ENCODE results near the gene CPED1. TPM values are rescaled to one million over a fixed set of nuclear protein-coding genes. Genes with fewer than 3 reads are reported as not detected.

CPED1 gene
- total RNA-seq, 1 experiment from 2014 or later: 0.39 TPM

DNA sequence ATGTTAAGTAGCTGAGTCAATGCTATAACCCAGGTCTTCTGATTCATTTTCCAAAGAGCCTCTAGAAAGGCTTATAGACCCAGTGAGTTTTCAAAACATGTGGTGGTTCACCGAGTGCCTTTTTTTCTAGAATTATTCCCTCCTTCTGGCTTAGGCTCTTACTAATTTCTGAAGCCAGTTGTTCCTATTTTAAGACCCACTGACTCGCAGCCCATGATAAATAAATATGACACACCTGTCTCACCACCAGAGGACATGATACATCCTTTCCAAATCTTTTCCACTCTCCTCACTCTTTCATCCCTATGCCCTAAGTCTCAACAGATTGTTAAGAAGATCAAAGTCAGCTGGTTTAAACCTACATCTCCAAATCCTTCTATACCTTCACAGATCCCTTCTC, 214.3 kb downstream of the CPED1 start:
- no peaks in the 10 kb centered on the region for H3K9me3 ChIP-seq (ENCODE audit: control insufficient read depth, insufficient read depth, low read depth, low read length)
- TF ChIP-seq, protein P1, sequence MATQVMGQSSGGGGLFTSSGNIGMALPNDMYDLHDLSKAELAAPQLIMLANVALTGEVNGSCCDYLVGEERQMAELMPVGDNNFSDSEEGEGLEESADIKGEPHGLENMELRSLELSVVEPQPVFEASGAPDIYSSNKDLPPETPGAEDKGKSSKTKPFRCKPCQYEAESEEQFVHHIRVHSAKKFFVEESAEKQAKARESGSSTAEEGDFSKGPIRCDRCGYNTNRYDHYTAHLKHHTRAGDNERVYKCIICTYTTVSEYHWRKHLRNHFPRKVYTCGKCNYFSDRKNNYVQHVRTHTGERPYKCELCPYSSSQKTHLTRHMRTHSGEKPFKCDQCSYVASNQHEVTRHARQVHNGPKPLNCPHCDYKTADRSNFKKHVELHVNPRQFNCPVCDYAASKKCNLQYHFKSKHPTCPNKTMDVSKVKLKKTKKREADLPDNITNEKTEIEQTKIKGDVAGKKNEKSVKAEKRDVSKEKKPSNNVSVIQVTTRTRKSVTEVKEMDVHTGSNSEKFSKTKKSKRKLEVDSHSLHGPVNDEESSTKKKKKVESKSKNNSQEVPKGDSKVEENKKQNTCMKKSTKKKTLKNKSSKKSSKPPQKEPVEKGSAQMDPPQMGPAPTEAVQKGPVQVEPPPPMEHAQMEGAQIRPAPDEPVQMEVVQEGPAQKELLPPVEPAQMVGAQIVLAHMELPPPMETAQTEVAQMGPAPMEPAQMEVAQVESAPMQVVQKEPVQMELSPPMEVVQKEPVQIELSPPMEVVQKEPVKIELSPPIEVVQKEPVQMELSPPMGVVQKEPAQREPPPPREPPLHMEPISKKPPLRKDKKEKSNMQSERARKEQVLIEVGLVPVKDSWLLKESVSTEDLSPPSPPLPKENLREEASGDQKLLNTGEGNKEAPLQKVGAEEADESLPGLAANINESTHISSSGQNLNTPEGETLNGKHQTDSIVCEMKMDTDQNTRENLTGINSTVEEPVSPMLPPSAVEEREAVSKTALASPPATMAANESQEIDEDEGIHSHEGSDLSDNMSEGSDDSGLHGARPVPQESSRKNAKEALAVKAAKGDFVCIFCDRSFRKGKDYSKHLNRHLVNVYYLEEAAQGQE (IDR thresholded peaks at IDR 0.05; ENCODE audit: insufficient read depth in 1 of 2, low read depth in 2 of 2, low read length in 1 of 2): no peak
- no peak for TF ChIP-seq POLR2AphosphoS5 (IDR thresholded peaks at IDR 0.05; ENCODE audit: low read depth, low read length)
- TF ChIP-seq, protein P2, sequence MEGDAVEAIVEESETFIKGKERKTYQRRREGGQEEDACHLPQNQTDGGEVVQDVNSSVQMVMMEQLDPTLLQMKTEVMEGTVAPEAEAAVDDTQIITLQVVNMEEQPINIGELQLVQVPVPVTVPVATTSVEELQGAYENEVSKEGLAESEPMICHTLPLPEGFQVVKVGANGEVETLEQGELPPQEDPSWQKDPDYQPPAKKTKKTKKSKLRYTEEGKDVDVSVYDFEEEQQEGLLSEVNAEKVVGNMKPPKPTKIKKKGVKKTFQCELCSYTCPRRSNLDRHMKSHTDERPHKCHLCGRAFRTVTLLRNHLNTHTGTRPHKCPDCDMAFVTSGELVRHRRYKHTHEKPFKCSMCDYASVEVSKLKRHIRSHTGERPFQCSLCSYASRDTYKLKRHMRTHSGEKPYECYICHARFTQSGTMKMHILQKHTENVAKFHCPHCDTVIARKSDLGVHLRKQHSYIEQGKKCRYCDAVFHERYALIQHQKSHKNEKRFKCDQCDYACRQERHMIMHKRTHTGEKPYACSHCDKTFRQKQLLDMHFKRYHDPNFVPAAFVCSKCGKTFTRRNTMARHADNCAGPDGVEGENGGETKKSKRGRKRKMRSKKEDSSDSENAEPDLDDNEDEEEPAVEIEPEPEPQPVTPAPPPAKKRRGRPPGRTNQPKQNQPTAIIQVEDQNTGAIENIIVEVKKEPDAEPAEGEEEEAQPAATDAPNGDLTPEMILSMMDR (IDR thresholded peaks at IDR 0.05): no peak
- no peak for TF ChIP-seq TCF7L2 (IDR thresholded peaks at IDR 0.05; ENCODE audit: low read depth, low read length)
- no peak for TF ChIP-seq SIN3A (IDR thresholded peaks at IDR 0.05; ENCODE audit: borderline replicate concordance, insufficient read depth, low read depth, low read length)
- H3K27ac ChIP-seq (ENCODE audit: low read length): no peak overlapping the region
- H3K4me1 ChIP-seq (ENCODE audit: control insufficient read depth, insufficient read depth, low read length): no peaks in the 10 kb centered on the region
- POLR2A ChIA-PET: no interaction called here
- CTCF ChIA-PET: interaction anchor here (0.5 kb wide), 1 partner anchor 121 kb away, joined by 3 read pairs; no protein-coding TSS in a partner anchor
- H3K4me3 ChIP-seq (ENCODE audit: low read depth in 2 of 2, low read length in 2 of 2): no peak overlapping the region
- BruUV-seq (replicated peaks): no TSS peak
- intact Hi-C loops (cut with micrococcal nuclease; ENCODE audit: unreplicated experiment) (no loop called here), in situ Hi-C loops (cut with HindIII; ENCODE audit: low pct_unique_long_range_greater_than_20kb, low sequenced_read_pairs) (no loop called here)
- no peaks in the 10 kb centered on the region for H3K27me3 ChIP-seq (ENCODE audit: control insufficient read depth, insufficient read depth, low read length)
- DNase-seq (ENCODE audit: low read depth, low spot score) (no peak), ATAC-seq (no peak)
- no peaks in the 10 kb centered on the region for H3K36me3 ChIP-seq (ENCODE audit: control insufficient read depth, insufficient read depth, low read length)

DNA sequence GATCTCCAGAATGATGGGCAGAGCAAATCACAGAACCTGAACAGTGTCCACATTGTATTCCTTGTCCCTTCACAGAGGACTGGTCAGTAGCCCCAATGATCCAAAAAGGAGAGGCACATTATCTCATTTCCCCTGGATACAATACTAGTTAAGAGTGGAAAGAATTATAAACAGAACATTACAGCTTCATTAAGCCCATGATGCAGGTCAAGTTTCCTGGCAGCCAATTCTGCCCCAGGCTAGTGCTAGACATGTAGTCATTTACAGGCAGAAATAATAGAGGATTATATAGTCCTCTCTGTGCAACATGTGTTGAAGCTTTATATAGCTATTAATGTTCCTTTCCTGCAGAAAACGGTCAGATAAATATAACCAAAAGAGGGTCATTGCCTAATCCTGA, 216.0 kb downstream of the CPED1 start:
- TF ChIP-seq, protein P1 (IDR thresholded peaks at IDR 0.05; ENCODE audit: insufficient read depth in 1 of 2, low read depth in 2 of 2, low read length in 1 of 2): no peak
- TF ChIP-seq TCF7L2 (IDR thresholded peaks at IDR 0.05; ENCODE audit: low read depth, low read length): no peak
- TF ChIP-seq POLR2AphosphoS5 (IDR thresholded peaks at IDR 0.05; ENCODE audit: low read depth, low read length): no peak
- TF ChIP-seq, protein P2 (IDR thresholded peaks at IDR 0.05): no peak
- no peak for TF ChIP-seq SIN3A (IDR thresholded peaks at IDR 0.05; ENCODE audit: borderline replicate concordance, insufficient read depth, low read depth, low read length)
- ChIA-PET CTCF (no interaction called here), POLR2A (no interaction called here)
- Histone ChIP-seq H3K4me1 (ENCODE audit: control insufficient read depth, insufficient read depth, low read length) (no peaks in the 10 kb centered on the region), H3K9me3 (ENCODE audit: control insufficient read depth, insufficient read depth, low read depth, low read length) (no peaks in the 10 kb centered on the region), H3K36me3 (ENCODE audit: control insufficient read depth, insufficient read depth, low read length) (no peaks in the 10 kb centered on the region), H3K27me3 (ENCODE audit: control insufficient read depth, insufficient read depth, low read length) (no peaks in the 10 kb centered on the region), H3K4me3 (ENCODE audit: low read depth in 2 of 2, low read length in 2 of 2) (no peak overlapping the region), H3K27ac (ENCODE audit: low read length) (no peak overlapping the region)
- in situ Hi-C loops (cut with HindIII; ENCODE audit: low pct_unique_long_range_greater_than_20kb, low sequenced_read_pairs): no loop called here
- intact Hi-C loops (cut with micrococcal nuclease; ENCODE audit: unreplicated experiment): no loop called here
- DNase-seq (ENCODE audit: low read depth, low spot score) (no peak), ATAC-seq (no peak)
- BruUV-seq (replicated peaks): no TSS peak
